Sigmoid colon (tissue), 4 donors: Measurements from ENCODE around the gene FAM240A.

Experiments used
- CTCF ChIP-seq, 4 experiments: fragments of 450-650 bp in 3 of 4; fragments of 200-600 bp in 1 of 4; IDR thresholded peaks; one replicate each; pipeline ENCODE4 v1.5.1; 2016 to 2019; ENCODE audit warnings: antibody characterized with exemption in 4 of 4, mild to moderate bottlenecking in 3 of 4, moderate library complexity in 2 of 4
- POLR2A ChIP-seq, 2 donors: fragments of 450-650 bp; IDR thresholded peaks; one replicate each; pipeline ENCODE4 v1.6.1; 2016; ENCODE audit warnings: antibody characterized with exemption in 2 of 2, mild to moderate bottlenecking in 2 of 2, moderate library complexity in 2 of 2
- POLR2AphosphoS5 ChIP-seq, 4 donors: sonication (generic); formaldehyde crosslinking; IDR thresholded peaks; one replicate each; pipeline ENCODE4 v1.6.1; 2017; ENCODE audit warnings: antibody characterized with exemption in 4 of 4

- TF ChIP-seq CTCF (IDR thresholded peaks at IDR 0.05) (no peak), POLR2A (IDR thresholded peaks at IDR 0.05) (no peak), POLR2AphosphoS5 (IDR thresholded peaks at IDR 0.05) (no peak)
Observed at GRCh38 chr3:46593979-46594378, 18.3 kb upstream of the FAM240A start.
